ENCODE results near the gene SMG5. TPM values are rescaled to one million over a fixed set of nuclear protein-coding genes. Genes with fewer than 3 reads are reported as not detected.
A peak's percentile ranks its signal among the peaks of the same experiment; 100 is the strongest.

The SMG5 gene
- total RNA-seq, 1 donor from 2014 or later: 84.4 TPM

DNA sequence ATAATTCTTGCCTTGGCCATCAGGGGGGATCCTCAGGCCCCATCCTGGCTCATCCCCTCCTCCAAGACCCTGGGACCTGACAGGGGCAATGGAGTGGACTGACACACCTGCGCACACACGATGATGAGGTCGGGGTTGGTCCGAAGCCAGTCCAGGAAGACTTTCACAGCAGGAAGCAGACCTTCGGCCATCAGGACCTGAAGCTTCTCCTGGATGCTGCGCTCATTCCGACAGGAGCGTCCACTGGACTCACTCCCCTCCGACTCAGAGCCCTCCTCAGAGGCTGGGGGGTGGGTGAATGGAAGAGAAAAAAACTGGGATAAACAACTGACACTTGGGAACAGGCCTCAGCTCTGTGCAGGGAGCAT is 19.4 kb downstream of the SMG5 start:
- no peak for DNase-seq (ENCODE audit: low read depth)
- TF ChIP-seq, protein P1, sequence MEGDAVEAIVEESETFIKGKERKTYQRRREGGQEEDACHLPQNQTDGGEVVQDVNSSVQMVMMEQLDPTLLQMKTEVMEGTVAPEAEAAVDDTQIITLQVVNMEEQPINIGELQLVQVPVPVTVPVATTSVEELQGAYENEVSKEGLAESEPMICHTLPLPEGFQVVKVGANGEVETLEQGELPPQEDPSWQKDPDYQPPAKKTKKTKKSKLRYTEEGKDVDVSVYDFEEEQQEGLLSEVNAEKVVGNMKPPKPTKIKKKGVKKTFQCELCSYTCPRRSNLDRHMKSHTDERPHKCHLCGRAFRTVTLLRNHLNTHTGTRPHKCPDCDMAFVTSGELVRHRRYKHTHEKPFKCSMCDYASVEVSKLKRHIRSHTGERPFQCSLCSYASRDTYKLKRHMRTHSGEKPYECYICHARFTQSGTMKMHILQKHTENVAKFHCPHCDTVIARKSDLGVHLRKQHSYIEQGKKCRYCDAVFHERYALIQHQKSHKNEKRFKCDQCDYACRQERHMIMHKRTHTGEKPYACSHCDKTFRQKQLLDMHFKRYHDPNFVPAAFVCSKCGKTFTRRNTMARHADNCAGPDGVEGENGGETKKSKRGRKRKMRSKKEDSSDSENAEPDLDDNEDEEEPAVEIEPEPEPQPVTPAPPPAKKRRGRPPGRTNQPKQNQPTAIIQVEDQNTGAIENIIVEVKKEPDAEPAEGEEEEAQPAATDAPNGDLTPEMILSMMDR (IDR thresholded peaks at IDR 0.05; ENCODE audit: insufficient read depth, low read length, poor library complexity, severe bottlenecking): no peak
- peaks cover 10% of the 10 kb centered on the region for H3K36me3 ChIP-seq (ENCODE audit: control insufficient read depth, insufficient read depth, low read length)
- no peaks in the 10 kb centered on the region for H3K27me3 ChIP-seq (ENCODE audit: control insufficient read depth, insufficient read depth, low read length)
- no peak overlapping the region for H3K4me3 ChIP-seq (ENCODE audit: low read depth, low read length)

DNA sequence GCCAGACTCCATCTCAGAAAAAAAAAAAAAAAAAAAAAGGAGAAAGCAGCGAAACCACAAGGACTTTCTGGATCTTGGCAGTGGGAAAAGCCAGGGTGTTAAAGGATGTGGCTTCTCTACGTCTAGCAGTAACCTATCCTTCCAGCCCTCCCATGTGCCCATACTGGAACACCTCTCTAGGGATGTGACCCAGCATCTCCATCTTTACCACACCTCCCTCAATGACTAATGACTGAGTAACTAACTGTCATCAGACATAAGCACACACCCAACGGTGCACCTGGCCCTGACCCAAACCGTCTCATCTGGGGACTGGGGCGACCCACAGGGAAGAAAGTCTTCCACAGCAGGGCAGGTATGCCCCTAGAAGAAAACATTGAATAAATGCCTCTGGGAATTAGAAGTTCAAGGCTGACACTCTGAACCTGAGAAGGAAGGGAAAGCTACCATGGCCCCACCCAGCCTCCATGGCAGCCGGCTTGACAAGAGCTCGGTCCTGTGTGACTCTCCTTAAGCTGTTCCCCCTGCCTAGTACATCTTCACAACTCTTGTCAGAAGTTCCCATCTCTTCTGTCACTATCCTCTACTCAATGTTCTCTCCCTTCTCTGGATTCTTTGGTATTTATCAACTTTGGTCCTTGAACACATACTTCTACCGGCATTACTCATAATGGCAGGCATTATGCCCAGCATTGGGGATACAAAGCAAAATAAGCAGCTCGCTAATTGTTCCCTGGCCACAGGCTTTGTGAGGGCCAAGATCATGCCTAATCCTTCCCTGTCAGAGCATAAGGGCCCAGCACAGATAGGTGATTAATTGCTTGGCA is 20.0 kb downstream of the SMG5 start:
- Histone ChIP-seq H3K27me3 (ENCODE audit: control insufficient read depth, insufficient read depth, low read length) (no peaks in the 10 kb centered on the region), H3K4me3 (ENCODE audit: low read depth, low read length) (no peak overlapping the region), H3K36me3 (ENCODE audit: control insufficient read depth, insufficient read depth, low read length) (peaks cover 10% of the 10 kb centered on the region)
- DNase-seq (ENCODE audit: low read depth): no peak
- TF ChIP-seq, protein P1 (IDR thresholded peaks at IDR 0.05; ENCODE audit: insufficient read depth, low read length, poor library complexity, severe bottlenecking): no peak

DNA sequence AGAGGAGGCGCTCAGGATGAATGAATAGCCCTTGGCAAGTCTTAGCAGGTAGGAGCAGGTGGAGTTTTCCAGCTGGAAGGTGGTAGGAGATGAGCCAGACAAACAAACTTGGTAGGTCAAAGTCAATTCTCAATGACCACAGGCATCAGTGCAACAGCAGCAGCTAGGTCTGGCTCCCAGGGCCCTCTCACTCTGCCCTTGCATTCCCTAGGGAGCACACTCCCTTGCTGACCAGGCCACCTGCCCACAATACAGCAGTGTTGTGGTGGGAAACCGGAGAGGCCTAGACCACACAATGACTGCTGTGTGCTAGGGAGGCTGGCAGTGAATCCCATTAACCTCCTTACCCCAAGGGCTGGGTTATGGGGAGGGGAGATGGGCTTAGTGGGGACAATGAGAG is 21.7 kb downstream of the SMG5 start:
- Histone ChIP-seq H3K36me3 (ENCODE audit: control insufficient read depth, insufficient read depth, low read length) (peaks cover 6% of the 10 kb centered on the region), H3K4me3 (ENCODE audit: low read depth, low read length) (no peak overlapping the region), H3K27me3 (ENCODE audit: control insufficient read depth, insufficient read depth, low read length) (no peaks in the 10 kb centered on the region)
- TF ChIP-seq, protein P1 (IDR thresholded peaks at IDR 0.05; ENCODE audit: insufficient read depth, low read length, poor library complexity, severe bottlenecking): no peak
- no peak for DNase-seq (ENCODE audit: low read depth)

DNA sequence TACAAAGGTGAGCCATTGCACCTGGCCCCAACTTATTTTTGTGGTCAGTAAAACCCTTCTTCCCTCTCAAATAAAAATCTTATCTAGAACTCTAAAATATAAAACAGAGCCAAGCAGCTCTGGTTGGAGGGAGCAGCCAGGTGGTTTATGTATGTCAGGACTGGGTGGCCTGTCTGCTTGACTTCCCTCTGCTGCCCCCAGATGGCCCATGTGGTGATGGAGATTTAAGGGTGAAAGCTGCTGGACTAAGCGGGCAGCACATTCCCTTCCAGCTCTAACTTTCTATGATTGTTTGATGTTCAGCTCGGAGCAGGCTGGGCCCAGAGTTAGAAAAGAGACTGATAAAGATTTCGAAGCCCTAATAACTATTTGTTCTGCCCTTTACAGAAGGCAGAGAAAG is 22.8 kb downstream of the SMG5 start:
- TF ChIP-seq, protein P1 (IDR thresholded peaks at IDR 0.05; ENCODE audit: insufficient read depth, low read length, poor library complexity, severe bottlenecking): peak; percentile 31
- DNase-seq (ENCODE audit: low read depth): no peak
- H3K36me3 ChIP-seq (ENCODE audit: control insufficient read depth, insufficient read depth, low read length): peaks cover 4% of the 10 kb centered on the region
- no peak overlapping the region for H3K4me3 ChIP-seq (ENCODE audit: low read depth, low read length)
- no peaks in the 10 kb centered on the region for H3K27me3 ChIP-seq (ENCODE audit: control insufficient read depth, insufficient read depth, low read length)

DNA sequence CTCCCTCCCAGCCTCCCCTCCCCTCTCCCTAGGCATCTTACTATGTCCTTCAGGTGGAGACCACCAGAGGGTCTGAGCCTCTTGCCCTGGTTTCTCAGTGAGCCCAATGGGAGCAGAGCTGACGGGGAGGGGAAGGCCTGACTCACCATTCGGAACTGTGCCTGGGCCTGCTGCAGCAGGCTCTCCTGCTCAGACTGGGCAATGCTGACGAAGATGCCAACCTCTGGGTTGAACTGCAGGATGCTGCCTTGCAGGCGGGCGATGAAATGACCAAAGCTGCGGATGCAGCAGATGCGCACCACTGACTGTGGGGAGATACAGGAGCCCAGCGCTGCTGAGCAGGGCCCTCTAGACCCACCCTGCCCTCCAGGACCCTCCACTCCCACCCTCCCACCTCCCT is 23.8 kb downstream of the SMG5 start:
- Histone ChIP-seq H3K4me3 (ENCODE audit: low read depth, low read length) (no peak overlapping the region), H3K27me3 (ENCODE audit: control insufficient read depth, insufficient read depth, low read length) (no peaks in the 10 kb centered on the region), H3K36me3 (ENCODE audit: control insufficient read depth, insufficient read depth, low read length) (peaks cover 5% of the 10 kb centered on the region)
- no peak for DNase-seq (ENCODE audit: low read depth)
- TF ChIP-seq, protein P1 (IDR thresholded peaks at IDR 0.05; ENCODE audit: insufficient read depth, low read length, poor library complexity, severe bottlenecking): no peak

DNA sequence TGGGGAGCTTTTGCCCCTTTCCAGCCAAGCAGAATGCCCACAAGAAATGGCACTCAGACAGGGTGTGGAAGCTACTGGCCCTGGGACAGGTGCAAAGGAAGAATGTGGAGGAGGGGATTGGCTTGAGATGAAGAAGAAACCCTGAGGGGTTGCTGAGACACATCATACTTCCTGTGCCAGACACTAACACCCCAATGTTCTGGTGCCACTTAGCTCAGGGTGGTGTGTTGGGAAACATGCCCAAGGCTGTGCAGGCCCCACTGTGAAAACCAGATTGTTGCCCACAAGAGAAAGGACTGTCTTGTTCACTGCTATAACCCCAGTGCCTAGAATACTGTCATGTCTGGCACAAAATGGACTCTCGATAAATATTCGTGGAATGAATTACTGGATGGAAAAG is 24.9 kb downstream of the SMG5 start:
- peaks cover 5% of the 10 kb centered on the region for H3K36me3 ChIP-seq (ENCODE audit: control insufficient read depth, insufficient read depth, low read length)
- TF ChIP-seq, protein P1 (IDR thresholded peaks at IDR 0.05; ENCODE audit: insufficient read depth, low read length, poor library complexity, severe bottlenecking): no peak
- H3K27me3 ChIP-seq (ENCODE audit: control insufficient read depth, insufficient read depth, low read length): no peaks in the 10 kb centered on the region
- DNase-seq (ENCODE audit: low read depth): no peak
- no peak overlapping the region for H3K4me3 ChIP-seq (ENCODE audit: low read depth, low read length)

Data from kidney epithelial cell (primary cell).